Measurements from ENCODE around the gene ANTXR2. TPM values are rescaled to one million over a fixed set of nuclear protein-coding genes. Genes with fewer than 3 reads are reported as not detected.
"Not testable (repeated sequence)": the region's sequence is repeated elsewhere in the genome, so short reads cannot be mapped to it uniquely, and the experiment has no call there.

The ANTXR2 gene
- total RNA-seq, 1 donor from 2014 or later: 10.6 TPM

DNA sequence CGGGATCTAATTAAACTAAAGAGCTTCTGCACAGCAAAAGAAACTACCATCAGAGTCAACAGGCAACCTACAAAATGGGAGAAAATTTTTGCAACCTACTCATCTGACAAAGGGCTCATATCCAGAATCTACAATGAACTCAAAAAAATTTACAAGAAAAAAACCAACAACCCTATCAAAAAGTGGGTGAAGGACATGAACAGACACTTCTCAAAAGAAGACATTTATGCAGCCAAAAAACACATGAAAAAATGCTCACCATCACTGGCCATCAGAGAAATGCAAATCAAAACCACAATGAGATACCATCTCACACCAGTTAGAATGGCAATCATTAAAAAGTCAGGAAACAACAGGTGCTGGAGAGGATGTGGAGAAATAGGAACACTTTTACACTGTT is 70.5 kb downstream of the ANTXR2 start:
- H3K27ac Mint-ChIP-seq; H3K27me3 Mint-ChIP-seq; DNase-seq; H3K4me3 Mint-ChIP-seq; intact Hi-C loops (cut with micrococcal nuclease): not testable (repeated sequence)
- Mint-ChIP-seq H3K4me1 (peaks cover 25% of the 10 kb centered on the region), H3K9me3 (peaks cover 20% of the 10 kb centered on the region), H3K36me3 (ENCODE audit: low read depth) (peaks cover 53% of the 10 kb centered on the region)

DNA sequence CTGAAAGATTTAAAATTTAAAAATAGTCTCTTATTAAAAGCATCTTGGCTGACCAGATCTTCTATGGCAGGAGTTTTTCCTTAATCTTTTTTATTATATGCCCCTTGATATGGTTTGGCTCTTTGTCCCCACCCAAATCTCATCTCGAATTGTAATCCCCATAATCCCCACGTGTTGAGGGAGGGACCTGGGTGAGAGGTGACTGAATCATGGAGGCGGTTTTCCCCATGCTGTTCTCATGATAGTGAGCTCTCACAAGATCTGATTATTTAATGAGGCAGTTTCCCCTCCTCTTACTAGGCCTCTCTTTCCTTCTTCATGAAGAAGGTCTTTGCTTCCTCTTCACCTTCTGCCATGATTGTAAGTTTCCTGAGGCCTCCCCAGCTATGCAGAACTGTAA is 74.0 kb downstream of the ANTXR2 start:
- Mint-ChIP-seq H3K36me3 (ENCODE audit: low read depth) (peaks cover 42% of the 10 kb centered on the region), H3K9me3 (peaks cover 12% of the 10 kb centered on the region)
- H3K4me3 Mint-ChIP-seq; DNase-seq; intact Hi-C loops (cut with micrococcal nuclease); H3K4me1 Mint-ChIP-seq; H3K27ac Mint-ChIP-seq; H3K27me3 Mint-ChIP-seq: not testable (repeated sequence)

DNA sequence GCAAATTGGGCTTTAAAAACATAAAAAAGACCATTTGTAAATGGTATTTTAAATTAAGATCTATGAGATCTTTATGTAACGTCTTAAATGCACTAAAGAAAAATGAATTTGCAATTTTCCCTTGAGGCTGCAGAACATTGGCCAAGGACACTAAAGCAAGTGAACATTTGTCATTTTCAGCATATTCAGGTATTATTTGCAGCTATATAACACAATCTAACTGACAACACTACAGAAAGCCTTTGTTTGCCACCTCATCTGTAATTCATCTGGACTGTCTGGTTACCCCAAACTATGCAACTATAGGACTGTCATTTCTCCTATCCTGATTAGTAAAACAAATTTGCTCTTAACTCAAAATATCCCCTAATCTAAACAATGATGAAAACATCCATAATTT is 74.8 kb downstream of the ANTXR2 start:
- no peak for DNase-seq

DNA sequence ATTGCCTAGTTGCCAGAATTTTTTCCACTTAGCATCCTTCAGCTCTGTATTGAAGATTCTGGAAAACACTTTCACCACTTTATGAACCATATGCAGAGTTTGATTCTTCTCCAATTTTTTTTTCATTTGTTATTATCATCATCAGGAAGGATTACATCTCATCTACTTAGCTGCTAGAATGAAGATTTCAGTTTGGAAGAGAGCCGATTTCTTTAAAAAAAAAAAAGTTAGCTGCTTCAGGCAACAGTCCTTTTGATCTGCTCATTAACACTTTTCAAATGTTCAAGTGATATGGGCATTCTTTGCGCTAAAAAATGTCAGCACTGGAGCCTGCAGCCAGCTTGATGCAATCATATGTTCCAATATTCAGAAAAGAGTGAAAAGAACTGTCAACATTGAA is 76.2 kb downstream of the ANTXR2 start:
- H3K9me3 Mint-ChIP-seq: peaks cover 15% of the 10 kb centered on the region
- peaks cover 6% of the 10 kb centered on the region for H3K4me1 Mint-ChIP-seq
- DNase-seq: no peak
- H3K27ac Mint-ChIP-seq: no peak overlapping the region
- intact Hi-C loops (cut with micrococcal nuclease): no loop called here
- H3K27me3 Mint-ChIP-seq: no peaks in the 10 kb centered on the region
- no peak overlapping the region for H3K4me3 Mint-ChIP-seq
- peaks cover 40% of the 10 kb centered on the region for H3K36me3 Mint-ChIP-seq (ENCODE audit: low read depth)

More for the DNA sequence above, 74.8 kb downstream of the ANTXR2 start:
- Mint-ChIP-seq H3K4me3 (no peak overlapping the region), H3K36me3 (ENCODE audit: low read depth) (peaks cover 42% of the 10 kb centered on the region), H3K27ac (no peak overlapping the region), H3K9me3 (peaks cover 12% of the 10 kb centered on the region), H3K4me1 (peaks cover 6% of the 10 kb centered on the region), H3K27me3 (no peaks in the 10 kb centered on the region)
- intact Hi-C loops (cut with micrococcal nuclease): no loop called here

DNA sequence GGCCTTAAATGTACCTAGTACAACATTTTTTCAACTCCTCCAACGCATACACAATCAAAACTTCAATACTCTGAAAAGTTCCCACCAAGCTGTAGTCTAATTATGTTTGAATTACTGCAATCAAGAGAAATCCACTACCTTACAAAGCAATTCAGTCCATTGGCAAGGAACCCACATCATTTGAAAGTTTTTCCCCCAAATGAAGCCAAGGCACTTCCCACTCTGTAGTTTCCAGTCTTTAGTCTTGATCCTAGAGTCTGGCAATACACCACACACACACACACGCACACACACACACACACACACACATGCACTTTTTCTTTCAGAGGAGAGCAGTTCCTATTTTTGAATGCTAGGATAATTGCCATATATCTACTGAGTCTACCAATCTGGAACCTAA is 79.6 kb downstream of the ANTXR2 start:
- Mint-ChIP-seq H3K9me3 (peaks cover 21% of the 10 kb centered on the region), H3K36me3 (ENCODE audit: low read depth) (peaks cover 42% of the 10 kb centered on the region)
- intact Hi-C loops (cut with micrococcal nuclease): no loop called here

DNA sequence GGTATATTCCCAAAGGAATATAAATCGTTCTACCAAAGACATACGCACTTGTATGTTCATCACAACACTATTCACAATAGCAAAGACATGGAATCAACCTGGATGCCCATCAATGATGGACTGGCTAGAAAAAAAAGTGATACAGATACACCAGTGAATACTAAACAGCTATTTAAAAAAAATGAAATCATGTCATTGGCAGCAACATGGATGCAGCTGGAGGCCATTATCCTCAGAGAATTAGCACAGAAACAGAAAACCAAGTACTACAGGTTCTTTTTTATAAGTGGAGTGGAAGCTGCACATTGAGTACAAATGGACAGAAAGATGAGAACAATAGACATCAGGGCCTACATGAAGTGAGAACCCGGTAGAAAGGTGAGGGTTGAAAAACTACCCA is 81.4 kb downstream of the ANTXR2 start:
- intact Hi-C loops (cut with micrococcal nuclease): no loop called here
- H3K4me3 Mint-ChIP-seq: no peak overlapping the region
- peaks cover 13% of the 10 kb centered on the region for H3K4me1 Mint-ChIP-seq
- peaks cover 43% of the 10 kb centered on the region for H3K36me3 Mint-ChIP-seq (ENCODE audit: low read depth)
- H3K9me3 Mint-ChIP-seq: peaks cover 26% of the 10 kb centered on the region
- DNase-seq: no peak
- H3K27me3 Mint-ChIP-seq: no peaks in the 10 kb centered on the region
- no peak overlapping the region for H3K27ac Mint-ChIP-seq

More for the DNA sequence above, 79.6 kb downstream of the ANTXR2 start:
- peaks cover 15% of the 10 kb centered on the region for H3K4me1 Mint-ChIP-seq
- H3K27me3 Mint-ChIP-seq: no peaks in the 10 kb centered on the region
- H3K27ac Mint-ChIP-seq: no peak overlapping the region
- no peak overlapping the region for H3K4me3 Mint-ChIP-seq
- no peak for DNase-seq

DNA sequence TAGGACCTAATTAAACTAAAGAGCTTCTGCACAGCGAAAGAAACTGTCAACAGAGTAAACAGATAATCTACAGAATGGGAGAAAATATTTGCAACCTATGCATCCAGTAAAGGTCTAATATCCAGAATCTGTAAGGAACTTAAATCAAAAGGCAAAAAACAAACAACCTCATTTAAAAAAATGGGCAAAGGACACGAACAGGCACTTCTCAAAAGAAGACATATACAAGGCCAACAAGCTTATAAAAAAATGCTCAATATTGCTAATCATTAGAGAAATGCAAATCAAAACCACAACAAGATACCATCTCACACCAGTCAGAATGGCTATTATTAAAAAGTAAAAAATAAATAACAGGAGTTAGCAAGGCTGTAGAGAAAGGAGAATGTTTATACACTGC is 81.9 kb downstream of the ANTXR2 start:
- Mint-ChIP-seq H3K36me3 (ENCODE audit: low read depth) (peaks cover 42% of the 10 kb centered on the region), H3K4me1 (peaks cover 12% of the 10 kb centered on the region), H3K9me3 (peaks cover 24% of the 10 kb centered on the region)
- DNase-seq; intact Hi-C loops (cut with micrococcal nuclease); H3K27ac Mint-ChIP-seq; H3K4me3 Mint-ChIP-seq; H3K27me3 Mint-ChIP-seq: not testable (repeated sequence)

DNA sequence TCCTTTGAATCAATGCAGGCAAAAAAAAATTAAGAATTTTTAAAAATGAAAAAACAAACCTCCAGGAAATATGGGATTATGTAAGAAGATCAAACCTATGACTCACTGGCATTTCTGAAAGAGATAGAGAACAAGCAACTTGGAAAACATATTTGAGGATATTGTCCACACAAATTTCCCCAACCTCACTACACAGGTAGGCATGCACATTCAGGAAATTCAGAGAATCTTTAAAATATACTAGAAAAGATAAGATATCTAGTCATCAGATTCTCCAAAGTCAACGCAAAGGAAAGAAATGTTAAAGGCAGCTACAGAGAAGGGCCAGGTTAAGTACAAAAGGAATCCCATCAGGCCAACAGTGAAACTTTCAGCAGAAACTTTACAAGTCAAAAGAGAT is 85.6 kb downstream of the ANTXR2 start:
- H3K27me3 Mint-ChIP-seq: no peaks in the 10 kb centered on the region
- peaks cover 31% of the 10 kb centered on the region for H3K36me3 Mint-ChIP-seq (ENCODE audit: low read depth)
- H3K9me3 Mint-ChIP-seq: peaks cover 19% of the 10 kb centered on the region
- DNase-seq: no peak
- intact Hi-C loops (cut with micrococcal nuclease): no loop called here
- no peak overlapping the region for H3K4me3 Mint-ChIP-seq
- H3K27ac Mint-ChIP-seq: no peak overlapping the region
- H3K4me1 Mint-ChIP-seq: peaks cover 11% of the 10 kb centered on the region

DNA sequence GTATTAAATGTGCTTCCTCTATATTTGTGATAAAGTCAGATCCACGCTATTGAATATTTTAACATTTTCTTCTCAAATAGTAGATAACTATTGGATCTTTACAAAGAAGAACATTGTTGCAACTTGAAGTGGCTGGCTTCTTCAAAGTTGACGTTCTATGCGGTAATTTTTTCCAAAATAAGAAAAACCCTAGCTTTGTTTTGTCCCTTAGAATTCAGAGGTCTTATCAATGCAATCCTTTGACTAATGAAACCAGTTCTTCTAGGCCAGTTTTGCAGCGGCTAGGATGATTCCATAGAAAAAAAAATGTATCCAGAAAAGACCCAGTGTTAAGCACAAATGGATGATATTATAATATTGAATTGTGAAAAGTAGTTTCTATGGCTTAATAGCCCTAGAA is 89.6 kb downstream of the ANTXR2 start:
- Mint-ChIP-seq H3K27me3 (no peaks in the 10 kb centered on the region), H3K36me3 (ENCODE audit: low read depth) (peaks cover 29% of the 10 kb centered on the region), H3K9me3 (peaks cover 5% of the 10 kb centered on the region), H3K4me3 (no peak overlapping the region), H3K4me1 (peaks cover 3% of the 10 kb centered on the region), H3K27ac (no peak overlapping the region)
- intact Hi-C loops (cut with micrococcal nuclease): no loop called here
- no peak for DNase-seq

DNA sequence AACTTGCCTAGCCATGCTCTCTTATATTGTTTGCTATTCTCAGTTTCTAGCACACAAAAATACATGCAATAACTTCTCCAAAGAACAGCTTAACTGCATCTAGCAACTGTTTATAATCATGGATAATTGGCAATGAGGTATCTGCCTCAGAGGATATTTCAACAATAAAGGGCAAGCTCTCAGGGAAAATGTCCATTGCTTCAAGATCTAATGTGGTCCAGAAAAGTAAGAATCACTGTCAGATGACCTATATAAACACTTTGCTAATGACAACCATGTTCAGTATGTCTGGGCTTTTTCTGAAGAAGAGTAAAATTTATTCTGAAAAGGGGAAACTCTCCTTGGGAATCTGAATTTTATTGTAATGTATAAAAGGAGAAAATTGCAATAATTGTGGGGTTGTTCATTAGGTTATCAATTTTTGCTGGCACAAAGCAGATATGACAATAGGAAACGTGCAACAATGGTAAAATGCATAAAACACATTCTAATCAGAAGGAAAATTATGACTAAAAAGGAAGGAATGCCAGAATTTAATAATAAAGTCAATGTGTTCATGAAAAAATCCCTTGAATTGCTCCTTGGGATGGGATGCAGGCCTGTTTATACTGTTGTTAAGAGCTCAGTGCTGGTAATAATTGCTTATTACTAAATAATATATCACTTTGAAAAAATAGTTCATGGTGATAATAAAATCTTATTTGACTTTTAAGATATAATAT is 90.3 kb downstream of the ANTXR2 start:
- H3K27me3 Mint-ChIP-seq: no peaks in the 10 kb centered on the region
- intact Hi-C loops (cut with micrococcal nuclease): no loop called here
- H3K27ac Mint-ChIP-seq: no peak overlapping the region
- H3K4me3 Mint-ChIP-seq: no peak overlapping the region
- no peak for DNase-seq
- peaks cover 31% of the 10 kb centered on the region for H3K36me3 Mint-ChIP-seq (ENCODE audit: low read depth)
- H3K4me1 Mint-ChIP-seq: peaks cover 1% of the 10 kb centered on the region
- H3K9me3 Mint-ChIP-seq: peaks cover 2% of the 10 kb centered on the region

DNA sequence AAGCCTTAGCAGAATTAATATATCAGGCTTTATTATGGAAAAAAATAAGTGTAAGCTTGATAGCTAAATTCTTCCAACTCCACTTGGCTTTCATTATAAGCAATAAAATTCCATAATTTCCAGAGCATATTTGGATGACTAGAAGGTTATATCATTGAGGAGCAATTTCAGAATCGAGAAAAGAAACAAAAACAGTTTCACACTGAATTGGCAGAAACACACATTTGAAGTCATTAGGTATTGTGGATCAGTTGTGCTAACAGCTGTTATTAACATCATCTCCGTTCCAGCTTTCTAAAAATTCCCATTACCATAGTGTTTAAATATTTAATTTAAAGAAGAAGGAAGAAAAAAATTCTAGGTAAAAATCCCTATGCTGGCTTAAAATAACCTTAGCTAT is 92.6 kb downstream of the ANTXR2 start:
- Mint-ChIP-seq H3K27ac (no peak overlapping the region), H3K9me3 (no peaks in the 10 kb centered on the region), H3K4me1 (peaks cover 1% of the 10 kb centered on the region), H3K36me3 (ENCODE audit: low read depth) (peaks cover 45% of the 10 kb centered on the region), H3K4me3 (no peak overlapping the region), H3K27me3 (no peaks in the 10 kb centered on the region)
- intact Hi-C loops (cut with micrococcal nuclease): no loop called here
- DNase-seq: no peak

DNA sequence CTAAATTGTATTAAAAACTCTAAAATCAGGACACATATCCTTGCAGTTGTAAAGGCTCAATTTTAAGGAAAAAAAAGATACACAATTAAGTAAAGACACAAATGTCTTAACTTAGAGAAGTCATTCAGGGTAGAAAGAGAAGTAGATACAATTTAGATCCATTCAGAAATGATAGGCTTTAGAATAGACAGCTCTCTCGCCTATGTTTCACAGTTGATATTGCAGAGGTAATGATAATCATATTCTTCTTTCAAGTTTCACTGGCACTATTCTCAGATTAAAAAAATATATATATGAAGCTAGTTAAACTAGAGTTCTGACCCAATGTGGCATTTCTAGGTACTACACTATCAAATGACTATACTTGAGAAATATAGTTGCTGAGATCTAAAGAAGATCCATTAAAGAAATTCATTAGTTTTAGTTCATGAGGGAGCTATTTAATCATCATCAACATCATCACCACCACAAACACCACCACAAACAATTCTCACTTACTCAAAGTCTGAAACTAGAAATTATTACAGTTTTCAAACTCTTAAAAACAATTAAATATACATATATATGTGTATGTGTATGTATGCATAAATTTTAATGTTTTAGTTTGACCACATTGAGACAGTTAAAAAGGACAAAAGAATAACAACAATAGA is 93.1 kb downstream of the ANTXR2 start:
- H3K4me1 Mint-ChIP-seq: peaks cover 1% of the 10 kb centered on the region
- no peak for DNase-seq
- H3K27me3 Mint-ChIP-seq: no peaks in the 10 kb centered on the region
- H3K4me3 Mint-ChIP-seq: no peak overlapping the region
- no peaks in the 10 kb centered on the region for H3K9me3 Mint-ChIP-seq
- peaks cover 48% of the 10 kb centered on the region for H3K36me3 Mint-ChIP-seq (ENCODE audit: low read depth)
- no peak overlapping the region for H3K27ac Mint-ChIP-seq
- intact Hi-C loops (cut with micrococcal nuclease): loop anchor here (5.0 kb wide), 1 partner anchor 463 kb away; no protein-coding TSS in a partner anchor

DNA sequence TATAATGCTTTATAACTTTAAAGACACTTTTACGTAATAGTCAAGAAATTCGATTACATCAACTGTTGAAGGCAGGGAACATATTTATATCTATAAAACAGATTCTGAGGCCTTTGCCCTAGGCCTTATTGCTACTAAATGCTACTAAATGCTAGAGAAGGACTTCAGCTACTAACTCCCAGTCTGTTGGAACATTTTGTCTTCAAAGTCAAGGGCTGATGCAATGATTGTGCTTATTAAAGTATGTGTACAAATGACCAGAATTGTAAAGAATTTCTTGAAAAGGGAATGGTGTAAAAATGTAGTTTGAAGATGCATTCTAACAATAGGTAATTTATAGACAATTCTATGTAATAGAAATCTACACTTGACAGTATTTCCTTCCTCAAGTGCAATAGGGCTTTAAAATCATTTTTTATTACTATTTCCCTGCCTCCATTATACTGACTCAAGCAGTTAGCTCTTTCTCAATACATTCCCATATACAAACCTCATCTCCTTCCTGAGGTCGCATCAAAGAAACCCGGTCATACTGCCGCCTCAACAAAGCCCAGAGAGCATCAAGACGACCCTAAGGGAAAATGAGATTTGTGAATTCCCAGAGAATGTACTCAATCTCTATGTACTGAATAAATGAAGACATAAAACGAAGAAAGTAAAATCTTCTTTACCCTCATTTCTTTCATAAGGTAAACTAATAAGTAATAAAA is 95.7 kb downstream of the ANTXR2 start:
- no peak overlapping the region for H3K27ac Mint-ChIP-seq

More for the DNA sequence above, 95.7 kb downstream of the ANTXR2 start:
- intact Hi-C loops (cut with micrococcal nuclease): loop anchor here (5.0 kb wide), 1 partner anchor 460 kb away; no protein-coding TSS in a partner anchor
- Mint-ChIP-seq H3K4me3 (no peak overlapping the region), H3K36me3 (ENCODE audit: low read depth) (peaks cover 58% of the 10 kb centered on the region), H3K27me3 (no peaks in the 10 kb centered on the region), H3K4me1 (peaks cover 1% of the 10 kb centered on the region), H3K9me3 (no peaks in the 10 kb centered on the region)
- DNase-seq: no peak
